Activated naive CD4-positive, alpha-beta T cell treated with anti-CD3 and anti-CD28 coated beads, Interleukin-2, amount 10 ng/mL, durations not matched to agents 7 days and 5 days (primary cell): ENCODE data around the gene SLX9.

Experiments used
- CTCF ChIA-PET: fragments of 350-600 bp; sonication (Branson Sonifier 250); formaldehyde crosslinking; loops from one replicate; lab custom pipeline; 2021; ENCODE audit warnings: antibody characterized with exemption; lab: Charles Lee
- DNase-seq: peaks from one replicate; pipeline ENCODE4 v3.0.0-alpha.2; 2020
- H3K27ac Mint-ChIP-seq: one replicate; pipeline ENCODE4 v1.8.0; 2021; ENCODE audit warnings: mild to moderate bottlenecking, moderate library complexity, mixed read lengths
- H3K27me3 Mint-ChIP-seq: one replicate; pipeline ENCODE4 v1.8.0; 2021; ENCODE audit warnings: mild to moderate bottlenecking, mixed read lengths
- H3K36me3 Mint-ChIP-seq: one replicate; pipeline ENCODE4 v1.8.0; 2021; ENCODE audit warnings: mixed read lengths
- H3K4me1 Mint-ChIP-seq: one replicate; pipeline ENCODE4 v1.8.0; 2021; ENCODE audit warnings: mixed read lengths
- H3K4me3 Mint-ChIP-seq: one replicate; pipeline ENCODE4 v1.8.0; 2021; ENCODE audit warnings: mild to moderate bottlenecking, moderate library complexity, mixed read lengths
- H3K9me3 Mint-ChIP-seq: one replicate; pipeline ENCODE4 v1.8.0; 2021; ENCODE audit warnings: mixed read lengths

Gene SLX9

DNA sequence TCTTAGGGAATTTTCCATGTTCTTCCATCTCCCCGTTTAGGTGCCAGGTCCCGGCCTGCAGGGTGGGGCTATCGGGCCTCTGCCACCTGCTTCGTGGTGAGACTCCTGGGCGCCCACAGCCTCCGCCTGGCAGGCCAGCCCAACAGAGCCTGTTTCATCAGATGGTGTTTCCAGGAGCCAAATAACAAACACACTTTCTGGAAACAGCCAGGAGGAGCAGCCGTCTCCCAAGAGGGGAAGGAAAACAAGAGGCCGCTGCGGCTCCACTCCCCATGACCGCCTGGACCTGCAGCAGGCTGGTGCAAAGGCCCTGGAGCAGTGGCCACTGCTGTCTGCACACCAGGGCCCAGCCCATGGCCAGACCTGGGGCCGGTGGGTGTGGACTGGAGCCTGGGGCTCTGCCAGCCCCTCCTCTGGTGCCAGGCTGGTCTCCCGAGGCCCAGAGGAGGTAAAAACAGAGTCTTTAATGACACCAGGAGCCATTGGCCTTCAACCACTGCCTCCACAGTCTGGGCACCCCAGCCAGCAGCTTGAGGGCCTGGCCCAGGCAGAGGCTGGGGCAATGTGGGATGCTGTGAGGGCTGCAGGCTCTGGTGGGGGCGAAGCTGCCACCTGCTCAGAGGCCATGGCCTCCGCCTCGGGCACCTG is 55.0 kb downstream of the SLX9 start:
- Mint-ChIP-seq H3K9me3 (no peaks in the 10 kb centered on the region), H3K4me3 (no peak overlapping the region), H3K4me1 (no peaks in the 10 kb centered on the region), H3K27ac (no peak overlapping the region), H3K27me3 (no peaks in the 10 kb centered on the region), H3K36me3 (no peaks in the 10 kb centered on the region)
- CTCF ChIA-PET = no interaction called here
- no peak for DNase-seq

DNA sequence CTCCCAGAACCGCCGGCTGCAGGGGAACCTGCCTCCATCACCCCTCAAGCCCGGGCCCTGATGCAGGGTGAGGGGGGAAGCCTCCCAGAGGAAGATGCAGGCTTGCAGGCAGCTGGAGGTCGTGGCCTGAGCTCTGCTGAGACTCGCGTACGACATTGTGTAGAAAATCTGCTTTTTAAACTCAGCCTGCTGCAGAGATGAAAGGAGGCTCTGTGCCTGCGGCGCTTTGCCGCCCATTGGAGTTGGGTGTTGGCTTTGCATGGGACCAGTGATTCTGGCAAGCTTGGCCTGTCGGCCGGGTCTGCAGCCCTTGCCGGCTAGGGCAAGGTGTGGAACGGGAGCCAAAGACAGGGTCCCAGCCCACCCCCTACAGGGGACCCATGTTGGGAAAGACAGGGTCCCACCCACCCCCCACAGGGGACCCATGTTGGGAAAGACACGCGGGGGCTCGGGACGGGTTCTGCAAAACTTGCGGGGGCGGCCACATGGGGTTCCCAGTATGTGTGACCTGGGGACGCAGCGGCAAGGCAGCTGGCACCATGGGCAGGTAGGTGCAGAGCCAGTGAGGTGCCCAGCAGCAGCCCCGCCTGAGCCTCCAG is 55.6 kb downstream of the SLX9 start:
- CTCF ChIA-PET = no interaction called here
- no peak overlapping the region for H3K4me3 Mint-ChIP-seq
- H3K4me1 Mint-ChIP-seq = no peaks in the 10 kb centered on the region
- H3K27me3 Mint-ChIP-seq = no peaks in the 10 kb centered on the region
- H3K36me3 Mint-ChIP-seq = no peaks in the 10 kb centered on the region
- no peak overlapping the region for H3K27ac Mint-ChIP-seq
- no peak for DNase-seq
- no peaks in the 10 kb centered on the region for H3K9me3 Mint-ChIP-seq

DNA sequence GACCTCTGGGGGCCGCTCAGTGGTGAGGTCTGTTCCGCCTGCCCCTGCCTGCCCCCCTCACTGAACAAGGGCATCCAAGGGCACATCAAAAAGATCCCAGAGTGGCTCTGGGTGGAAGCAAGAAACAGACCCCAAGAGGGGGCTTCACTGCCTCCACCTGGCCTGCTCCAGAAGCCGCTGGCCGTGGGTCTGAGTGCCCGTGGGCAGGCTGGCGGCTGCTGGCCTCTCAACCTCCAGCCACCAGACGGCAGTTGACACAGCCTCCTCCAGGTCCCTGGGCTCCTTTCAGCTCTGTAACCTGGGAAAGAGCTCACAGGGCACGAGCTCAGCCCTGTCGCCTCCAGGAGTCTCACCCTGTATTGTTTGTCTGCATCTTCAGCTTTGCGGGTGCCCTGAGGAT is 56.3 kb downstream of the SLX9 start:
- no peak overlapping the region for H3K4me3 Mint-ChIP-seq
- no peak for DNase-seq
- H3K27ac Mint-ChIP-seq = no peak overlapping the region
- no peaks in the 10 kb centered on the region for H3K36me3 Mint-ChIP-seq
- H3K4me1 Mint-ChIP-seq = no peaks in the 10 kb centered on the region
- CTCF ChIA-PET = no interaction called here
- no peaks in the 10 kb centered on the region for H3K27me3 Mint-ChIP-seq
- H3K9me3 Mint-ChIP-seq = no peaks in the 10 kb centered on the region

DNA sequence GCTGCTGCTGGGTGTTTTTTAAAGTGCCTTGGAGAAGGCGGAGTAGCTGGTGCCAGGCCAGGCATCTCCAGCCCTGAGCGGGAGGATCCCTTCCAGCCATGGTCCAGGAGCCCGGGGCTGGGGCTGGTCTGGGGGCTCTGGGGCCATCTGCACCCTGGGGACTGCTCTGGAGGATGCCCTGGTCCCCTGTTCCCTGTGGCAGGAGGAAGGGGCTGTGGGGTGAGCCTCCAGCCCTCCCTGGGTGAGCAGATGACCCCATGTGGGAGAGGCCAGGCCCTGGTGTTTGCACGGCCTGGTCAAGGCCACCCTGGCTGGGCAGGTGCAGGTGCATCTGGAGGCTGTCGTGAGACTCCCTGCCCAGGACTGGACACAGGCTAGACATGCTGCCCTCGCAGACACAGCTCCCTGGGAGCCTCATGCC is 56.7 kb downstream of the SLX9 start:
- Mint-ChIP-seq H3K4me1 (no peaks in the 10 kb centered on the region), H3K36me3 (no peaks in the 10 kb centered on the region)
- CTCF ChIA-PET = no interaction called here

DNA sequence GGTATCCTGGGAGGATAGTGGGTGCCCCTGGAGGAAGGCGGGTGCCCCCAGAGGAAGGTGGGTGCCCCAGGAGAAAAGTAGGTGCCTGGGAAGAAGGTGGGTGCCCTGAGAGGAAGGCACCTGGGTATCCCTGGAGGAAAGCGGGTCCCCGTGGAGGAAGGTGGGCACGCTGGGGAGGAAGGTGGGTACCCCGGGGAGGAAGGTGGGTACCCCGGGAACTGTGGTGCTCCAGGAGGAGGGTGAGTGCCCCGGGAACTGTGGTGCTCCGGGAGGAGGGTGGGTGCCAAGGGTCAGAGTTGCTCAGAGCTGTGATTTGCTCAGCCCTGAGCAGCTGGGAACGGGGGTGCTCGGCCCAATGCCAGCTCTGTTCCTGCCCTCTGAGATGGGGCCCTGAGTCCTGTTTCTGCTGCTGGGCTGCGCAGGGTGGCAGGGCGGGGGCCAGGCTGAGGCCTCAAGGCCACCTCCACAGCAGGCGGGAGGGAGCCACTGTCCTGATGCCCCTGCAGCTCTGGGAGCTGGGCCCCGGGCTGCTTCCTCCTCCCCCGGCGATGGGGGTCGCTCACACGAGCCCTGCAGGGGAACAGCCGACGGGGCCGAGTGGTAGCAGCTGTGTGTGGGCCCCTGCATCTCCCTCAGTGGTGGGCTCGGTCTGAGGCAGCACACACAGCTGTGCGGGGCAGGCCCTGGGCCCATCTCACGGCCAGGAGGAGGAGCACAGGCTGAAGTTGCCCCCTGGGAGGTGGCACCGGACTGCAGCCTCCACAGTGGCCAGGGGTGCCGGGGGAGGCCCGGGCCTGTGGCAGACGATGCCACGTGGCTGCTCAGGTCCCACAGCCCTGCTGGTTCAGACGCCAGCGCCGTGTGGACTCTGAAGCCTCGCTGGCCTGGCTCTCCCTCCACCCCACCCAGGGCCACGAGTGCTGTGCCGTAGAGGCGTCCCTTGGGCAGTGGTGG is 57.4 kb downstream of the SLX9 start:
- no peak for DNase-seq
- CTCF ChIA-PET = no interaction called here
- Mint-ChIP-seq H3K27me3 (no peaks in the 10 kb centered on the region), H3K4me3 (no peak overlapping the region), H3K4me1 (no peaks in the 10 kb centered on the region), H3K9me3 (no peaks in the 10 kb centered on the region), H3K27ac (no peak overlapping the region), H3K36me3 (no peaks in the 10 kb centered on the region)

More for the DNA sequence above, 56.7 kb downstream of the SLX9 start:
- Mint-ChIP-seq H3K4me3 (no peak overlapping the region), H3K27ac (no peak overlapping the region), H3K27me3 (no peaks in the 10 kb centered on the region), H3K9me3 (no peaks in the 10 kb centered on the region)
- no peak for DNase-seq

DNA sequence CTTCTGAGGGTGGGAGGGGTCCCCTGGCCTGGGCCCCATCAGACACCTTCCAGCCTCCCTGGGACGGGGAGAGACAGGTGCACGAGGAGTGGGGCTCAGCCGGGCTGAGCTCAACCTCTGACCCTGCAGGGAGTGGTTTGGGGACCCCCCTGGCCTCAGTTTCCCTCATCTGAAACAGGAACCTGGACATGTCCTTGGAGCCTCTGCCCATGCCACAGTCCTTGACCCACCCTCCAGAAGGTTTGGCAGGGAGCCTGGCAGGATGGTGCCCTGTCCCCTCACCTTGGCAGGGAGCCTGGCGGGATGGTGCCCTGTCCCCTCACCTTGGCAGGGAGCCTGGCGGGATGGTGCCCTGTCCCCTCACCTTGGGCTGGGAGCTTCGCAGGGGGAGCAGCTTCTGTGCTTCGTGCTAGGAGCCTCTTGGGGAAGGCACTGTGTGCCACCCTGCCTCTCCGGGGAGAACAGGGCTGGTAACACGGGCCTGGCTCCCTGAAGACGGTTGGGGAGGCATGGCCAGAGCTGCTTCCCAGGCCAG is 58.3 kb downstream of the SLX9 start:
- CTCF ChIA-PET = interaction anchor here (0.6 kb wide), 1 partner anchor 129 kb away, joined by 3 read pairs; no protein-coding TSS in a partner anchor
- H3K4me3 Mint-ChIP-seq = no peak overlapping the region
- no peak overlapping the region for H3K27ac Mint-ChIP-seq
- H3K4me1 Mint-ChIP-seq = no peaks in the 10 kb centered on the region
- H3K36me3 Mint-ChIP-seq = no peaks in the 10 kb centered on the region
- no peaks in the 10 kb centered on the region for H3K27me3 Mint-ChIP-seq
- no peak for DNase-seq
- H3K9me3 Mint-ChIP-seq = no peaks in the 10 kb centered on the region

DNA sequence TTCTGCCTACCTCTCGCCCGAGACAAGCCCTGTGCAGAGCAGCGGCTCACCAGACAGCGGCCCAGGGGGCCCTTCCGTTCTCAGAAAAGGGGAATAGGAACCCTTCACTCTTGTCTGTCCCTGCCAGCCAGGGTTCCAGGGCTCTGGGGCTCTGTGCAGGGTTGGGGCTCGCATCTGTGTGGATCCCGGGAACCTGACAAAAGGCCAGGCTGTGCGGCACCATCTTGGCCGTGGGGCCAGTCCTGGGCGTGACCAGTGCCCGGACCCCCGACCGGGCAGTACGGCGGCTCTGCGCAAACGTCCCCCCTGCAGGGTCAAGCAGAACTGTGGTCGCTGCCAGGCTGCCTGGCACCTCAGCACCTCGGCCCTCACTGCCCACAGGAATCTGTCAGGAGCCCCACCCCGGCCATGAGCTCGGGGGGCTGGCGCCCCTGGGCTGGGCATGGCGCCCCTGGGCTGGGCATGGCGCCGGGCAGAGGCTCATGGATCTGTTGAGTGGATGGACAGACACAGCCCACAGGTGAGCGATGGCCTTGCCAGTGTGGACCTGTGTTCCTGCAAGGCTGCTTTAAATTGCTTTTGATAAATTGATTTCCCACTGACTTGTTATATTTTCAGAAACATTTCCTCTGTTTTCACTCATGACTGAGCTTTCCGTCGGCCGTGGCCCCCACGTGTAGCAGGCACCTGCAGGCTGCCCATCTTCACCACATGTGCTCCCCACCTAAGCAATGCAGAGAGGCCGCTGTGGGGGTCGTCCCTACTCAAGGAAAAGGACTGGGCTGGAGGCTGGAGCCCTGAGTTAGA is 59.0 kb downstream of the SLX9 start:
- no peaks in the 10 kb centered on the region for H3K36me3 Mint-ChIP-seq
- no peaks in the 10 kb centered on the region for H3K9me3 Mint-ChIP-seq
- H3K27ac Mint-ChIP-seq = no peak overlapping the region
- CTCF ChIA-PET = interaction anchor here (0.6 kb wide), 1 partner anchor 129 kb away, joined by 3 read pairs; no protein-coding TSS in a partner anchor
- no peak overlapping the region for H3K4me3 Mint-ChIP-seq
- H3K4me1 Mint-ChIP-seq = no peaks in the 10 kb centered on the region
- DNase-seq = no peak
- no peaks in the 10 kb centered on the region for H3K27me3 Mint-ChIP-seq

DNA sequence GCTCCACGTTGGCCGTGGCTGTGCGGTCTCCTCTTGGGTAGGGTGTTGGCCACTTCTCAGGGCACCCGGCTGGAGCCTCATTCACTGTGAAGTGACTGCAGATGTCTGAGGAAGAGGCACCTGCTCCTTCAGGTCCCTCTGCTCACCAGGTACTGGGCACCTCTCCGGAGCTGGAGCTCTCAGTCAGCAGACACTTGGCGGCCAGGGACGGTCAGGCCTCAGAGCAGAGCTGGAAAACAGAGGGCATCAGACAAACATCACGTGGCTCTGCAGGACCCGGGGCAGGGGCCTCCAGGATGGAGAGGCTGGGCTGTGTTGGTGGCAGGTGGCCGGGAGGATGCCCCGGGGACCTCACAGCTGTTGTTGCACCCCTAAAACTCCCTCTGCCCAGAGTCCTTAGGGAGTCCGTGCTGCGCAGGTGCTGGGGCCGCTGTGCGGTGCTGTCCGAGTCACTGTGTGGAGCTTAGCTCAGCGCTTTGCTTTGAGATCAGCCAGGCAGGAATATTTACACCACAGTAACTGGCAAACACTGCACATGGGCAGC is 59.7 kb downstream of the SLX9 start:
- Mint-ChIP-seq H3K9me3 (no peaks in the 10 kb centered on the region), H3K4me1 (no peaks in the 10 kb centered on the region), H3K4me3 (no peak overlapping the region), H3K27me3 (peaks cover under 1% of the 10 kb centered on the region), H3K36me3 (no peaks in the 10 kb centered on the region), H3K27ac (no peak overlapping the region)
- DNase-seq = no peak
- CTCF ChIA-PET = no interaction called here

DNA sequence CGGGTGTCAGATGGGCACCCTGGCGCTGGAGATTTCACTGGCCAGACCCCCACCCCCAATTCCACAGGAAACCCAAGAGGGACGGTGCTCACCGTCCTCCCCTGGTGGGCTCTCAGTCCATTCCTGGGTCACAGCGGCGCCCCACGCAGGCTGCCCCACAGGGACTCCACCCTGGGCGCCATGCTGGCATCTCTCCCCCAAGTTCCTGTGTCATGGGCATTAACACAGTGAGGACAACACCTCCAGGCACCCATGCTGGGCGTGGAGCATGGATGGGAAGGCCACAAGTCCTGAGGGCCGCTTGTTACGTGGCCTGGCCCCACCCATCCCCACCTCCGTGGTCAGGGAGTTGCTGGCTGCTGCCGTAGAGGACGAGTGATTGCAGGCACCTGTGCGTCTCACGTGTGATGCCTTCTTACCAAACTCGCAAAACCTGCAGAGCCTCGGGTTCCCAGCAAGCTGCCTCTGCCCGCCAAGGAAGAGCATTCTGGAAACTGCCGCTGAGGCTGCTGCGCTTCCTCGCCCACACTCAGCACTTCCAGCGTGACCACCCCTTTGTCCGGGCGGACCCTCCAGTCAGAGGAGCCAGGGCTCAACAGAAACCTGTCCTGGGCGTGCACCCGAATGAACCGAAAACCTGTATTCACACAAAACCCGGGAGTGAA is 60.3 kb downstream of the SLX9 start:
- no peak overlapping the region for H3K27ac Mint-ChIP-seq
- no peak overlapping the region for H3K4me3 Mint-ChIP-seq
- peaks cover 7% of the 10 kb centered on the region for H3K27me3 Mint-ChIP-seq
- no peaks in the 10 kb centered on the region for H3K4me1 Mint-ChIP-seq
- no peak for DNase-seq
- CTCF ChIA-PET = no interaction called here
- no peaks in the 10 kb centered on the region for H3K36me3 Mint-ChIP-seq
- no peaks in the 10 kb centered on the region for H3K9me3 Mint-ChIP-seq

DNA sequence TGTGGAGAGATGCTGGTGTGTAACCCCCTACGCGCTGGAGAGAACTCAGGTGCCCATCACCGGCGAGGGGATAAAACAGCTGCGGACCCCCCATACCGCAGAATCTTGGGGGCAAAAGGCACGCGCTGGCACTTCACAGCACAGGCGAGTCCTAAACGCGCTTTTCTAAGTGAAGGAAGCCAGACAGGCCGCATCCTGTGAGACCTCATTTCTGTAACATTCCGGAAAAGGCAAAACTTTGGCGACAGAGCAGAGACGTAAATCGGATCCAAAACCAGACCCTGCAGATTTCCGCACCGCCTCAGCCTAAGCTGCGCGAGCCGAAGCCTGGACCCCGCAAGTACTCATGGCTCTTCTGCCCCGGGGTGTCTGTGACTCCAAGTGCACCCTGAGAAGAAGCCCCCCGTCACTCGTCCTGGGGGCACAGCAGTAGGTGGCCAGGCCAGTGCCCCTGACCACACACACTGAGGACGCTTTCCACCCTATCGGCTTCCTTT is 60.9 kb downstream of the SLX9 start:
- Mint-ChIP-seq H3K27ac (no peak overlapping the region), H3K9me3 (no peaks in the 10 kb centered on the region), H3K4me1 (no peaks in the 10 kb centered on the region), H3K27me3 (peaks cover 7% of the 10 kb centered on the region), H3K36me3 (no peaks in the 10 kb centered on the region), H3K4me3 (no peak overlapping the region)
- DNase-seq = no peak
- CTCF ChIA-PET = no interaction called here

DNA sequence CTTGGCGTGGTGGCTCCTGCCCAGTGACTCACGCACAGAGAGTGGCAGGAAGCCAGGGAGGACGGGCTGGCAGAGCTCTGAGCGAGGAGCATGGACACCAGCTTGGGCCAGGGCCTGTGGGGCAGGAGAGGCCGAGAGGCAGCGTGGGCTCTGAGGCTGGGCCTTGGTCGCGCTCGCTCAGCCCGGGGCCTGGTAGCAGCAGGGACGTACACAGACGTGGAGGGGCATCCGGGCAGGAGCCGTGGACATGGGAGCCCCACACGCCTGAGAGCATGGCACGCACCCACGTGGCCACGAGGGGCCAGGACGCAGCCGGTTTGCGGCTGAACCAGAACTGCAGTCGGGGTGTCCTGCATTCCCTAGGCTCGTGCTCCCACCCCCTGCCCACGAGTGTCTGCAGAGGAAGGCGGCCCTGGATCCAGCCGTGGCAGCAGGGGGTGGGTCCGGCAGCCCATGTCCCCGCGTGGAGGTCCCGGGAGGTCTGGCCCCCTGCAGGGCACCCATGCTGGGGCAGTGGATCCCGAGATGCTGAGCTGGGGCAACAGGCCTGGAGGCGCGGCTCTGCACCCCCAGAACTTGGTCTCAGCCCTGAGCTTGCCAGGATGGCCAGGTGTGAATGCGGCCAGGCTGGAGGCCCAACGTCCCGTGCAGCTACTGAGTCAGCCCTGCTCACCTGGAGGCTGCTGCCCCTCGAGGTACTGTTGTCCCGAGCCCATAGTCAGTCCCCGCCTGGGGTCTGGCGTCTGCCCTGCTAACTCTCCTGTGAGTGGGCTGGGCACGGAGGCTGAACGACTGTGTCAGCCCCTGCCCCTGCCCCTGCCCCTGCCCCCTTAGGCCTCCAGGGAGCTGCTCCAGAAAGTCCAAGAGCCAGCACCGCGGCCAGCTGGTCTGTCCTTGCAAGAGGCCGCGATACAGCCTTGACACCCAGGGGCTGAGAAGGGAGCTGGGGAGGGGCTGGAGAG is 61.6 kb downstream of the SLX9 start:
- Mint-ChIP-seq H3K4me1 (no peaks in the 10 kb centered on the region), H3K36me3 (no peaks in the 10 kb centered on the region), H3K27ac (no peak overlapping the region), H3K27me3 (peaks cover 11% of the 10 kb centered on the region), H3K9me3 (no peaks in the 10 kb centered on the region), H3K4me3 (no peak overlapping the region)
- DNase-seq = no peak
- CTCF ChIA-PET = no interaction called here
